Caco-2 (cell line): ENCODE measurements around the gene NCCRP1. TPM values are rescaled to one million over a fixed set of nuclear protein-coding genes. Genes with fewer than 3 reads are reported as not detected.

Experiments
- BruUV-seq: library from RNA; stranded (reverse); fragments of 400-500 nt; replicated peaks from 2 replicates; lab custom pipeline; 2021; lab: Mats Ljungman, UMichigan
- CTCF ChIA-PET: fragments of 300-600 bp; sonication (Branson Sonifier 250); formaldehyde crosslinking; loops from one replicate; lab custom pipeline; 2022; ENCODE audit warnings: antibody characterized with exemption; lab: Charles Lee
- POLR2A ChIA-PET: fragments of 300-600 bp; sonication (Branson Sonifier 250); formaldehyde crosslinking; loops from one replicate; lab custom pipeline; 2022; ENCODE audit warnings: antibody characterized with exemption; lab: Charles Lee
- DNase-seq, 2 experiments: peaks; one replicate each; pipeline versions ENCODE4 v3.0.0 to v3.0.0-alpha.2; 2020 to 2022
- H3K27me3 ChIP-seq: replicated peaks from 2 replicates; pipeline ENCODE4 v1.6.0; 2011; ENCODE audit warnings: low read length; ENCODE audit not compliant: control insufficient read depth, insufficient read depth
- H3K36me3 ChIP-seq: 2 replicates; pipeline ENCODE4 v1.5.1; 2011; ENCODE audit warnings: low read length; ENCODE audit not compliant: control insufficient read depth, insufficient read depth
- H3K4me1 ChIP-seq: fragments of 250-450 bp; sonication (Bioruptor Pico); 2 replicates; pipeline ENCODE4 v1.5.1; 2020; ENCODE audit warnings: mild to moderate bottlenecking
- H3K4me3 ChIP-seq: 2 replicates; pipeline ENCODE4 v1.5.1; 2011; ENCODE audit warnings: low read depth, mild to moderate bottlenecking, control low read depth, low read length
- H3K9me3 ChIP-seq: fragments of 250-450 bp; sonication (Bioruptor Pico); 2 replicates; pipeline ENCODE4 v1.5.1; 2020; ENCODE audit warnings: mild to moderate bottlenecking, moderate library complexity
- H3K27ac Mint-ChIP-seq: one replicate; pipeline ENCODE4 v1.8.0; 2022; ENCODE audit warnings: mixed read lengths; ENCODE audit not compliant: unreplicated experiment
- H3K27me3 Mint-ChIP-seq: one replicate; pipeline ENCODE4 v1.8.0; 2022; ENCODE audit warnings: mixed read lengths; ENCODE audit not compliant: insufficient read depth, unreplicated experiment
- H3K36me3 Mint-ChIP-seq: one replicate; pipeline ENCODE4 v1.8.0; 2022; ENCODE audit warnings: mild to moderate bottlenecking, mixed read lengths; ENCODE audit not compliant: insufficient read depth, unreplicated experiment
- H3K4me1 Mint-ChIP-seq: one replicate; pipeline ENCODE4 v1.8.0; 2022; ENCODE audit warnings: low read depth, mixed read lengths; ENCODE audit not compliant: unreplicated experiment
- H3K4me3 Mint-ChIP-seq: one replicate; pipeline ENCODE4 v1.8.0; 2022; ENCODE audit warnings: mild to moderate bottlenecking, moderate library complexity, mixed read lengths; ENCODE audit not compliant: unreplicated experiment
- H3K9me3 Mint-ChIP-seq: one replicate; pipeline ENCODE4 v1.8.0; 2022; ENCODE audit warnings: mixed read lengths; ENCODE audit not compliant: unreplicated experiment
- CTCF ChIP-seq, 2 experiments: fragments of 200-600 bp in 1 of 2; IDR thresholded peaks; 1 replicate in 1 of 2; 2 replicates in 1 of 2; pipeline versions ENCODE4 v1.5.1 to v1.8.0; 2011 to 2022; ENCODE audit warnings: antibody characterized with exemption in 1 of 2, control low read depth in 1 of 2, inconsistent platforms in 1 of 2, low read depth in 1 of 2, low read length in 1 of 2, mild to moderate bottlenecking in 1 of 2, moderate library complexity in 1 of 2; ENCODE audit not compliant: insufficient read depth in 1 of 2, severe bottlenecking in 1 of 2, unreplicated experiment in 1 of 2
- intact Hi-C: fragments of 100-400 bp; cut with micrococcal nuclease; formaldehyde crosslinking; loops from one replicate; pipeline ENCODE4 v1.10.0; 2022; ENCODE audit not compliant: unreplicated experiment
- total RNA-seq: library from RNA; stranded (reverse); gene quantifications from 2 replicates; pipeline ENCODE4 v1.2.3, GENCODE V29; 2022

NCCRP1 gene
- total RNA-seq, 1 experiment from 2014 or later: 0.39 TPM

GRCh38 chr19:39171479-39172465 is 25.0 kb upstream of the NCCRP1 start:
- ChIA-PET CTCF (no interaction called here), POLR2A (no interaction called here)
- Histone ChIP-seq H3K27me3 (no peaks in the 10 kb centered on the region), H3K9me3 (no peaks in the 10 kb centered on the region), H3K4me1 (peaks cover 13% of the 10 kb centered on the region), H3K36me3 (no peaks in the 10 kb centered on the region; the same call in none of the 2 replicates), H3K4me3 (no peak overlapping the region)
- no TSS peak for BruUV-seq
- no peak for TF ChIP-seq CTCF (IDR thresholded peaks at IDR 0.05; ENCODE audit: insufficient read depth in 1 of 2, low read depth in 1 of 2, low read length in 1 of 2, severe bottlenecking in 1 of 2, unreplicated experiment in 1 of 2)
- no peaks in the 10 kb centered on the region for H3K9me3 Mint-ChIP-seq
- no peak overlapping the region for H3K27ac Mint-ChIP-seq
- intact Hi-C loops: no loop called here
- no peaks in the 10 kb centered on the region for H3K27me3 Mint-ChIP-seq
- DNase-seq: no peak
- peaks cover 6% of the 10 kb centered on the region for H3K4me1 Mint-ChIP-seq
- H3K4me3 Mint-ChIP-seq: no peak overlapping the region
- H3K36me3 Mint-ChIP-seq: peaks cover 50% of the 10 kb centered on the region

DNA sequence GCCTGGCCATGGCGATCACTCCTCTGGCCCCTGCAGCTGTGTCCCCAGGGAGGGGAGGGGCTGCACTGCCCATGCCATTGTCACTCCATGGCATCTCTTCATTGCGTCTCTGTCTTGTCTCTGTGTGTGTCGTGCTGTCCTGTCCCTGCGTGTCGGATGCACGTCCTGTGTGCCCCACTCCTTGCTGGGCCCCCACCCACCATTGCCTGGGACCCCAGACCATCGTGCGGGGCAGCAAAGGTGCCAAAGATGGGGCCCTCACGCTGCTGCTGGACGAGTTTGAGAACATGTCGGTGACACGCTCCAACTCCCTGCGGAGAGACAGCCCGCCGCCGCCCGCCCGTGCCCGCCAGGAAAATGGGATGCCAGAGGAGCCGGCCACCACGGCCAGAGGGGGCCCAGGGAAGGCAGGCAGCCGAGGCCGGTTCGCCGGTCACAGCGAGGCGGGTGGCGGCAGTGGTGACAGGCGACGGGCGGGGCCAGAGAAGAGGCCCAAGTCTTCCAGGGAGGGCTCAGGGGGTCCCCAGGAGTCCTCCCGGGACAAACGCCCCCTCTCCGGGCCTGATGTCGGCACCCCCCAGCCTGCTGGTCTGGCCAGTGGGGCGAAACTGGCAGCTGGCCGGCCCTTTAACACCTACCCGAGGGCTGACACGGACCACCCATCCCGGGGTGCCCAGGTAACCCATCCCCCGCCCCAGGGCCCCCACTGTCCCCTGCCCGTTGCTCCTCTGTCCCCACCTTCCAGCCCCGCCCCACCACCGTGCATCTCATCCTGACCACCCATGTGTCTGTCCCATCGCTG is 23.9 kb upstream of the NCCRP1 start:
- no peak for TF ChIP-seq CTCF (IDR thresholded peaks at IDR 0.05; ENCODE audit: insufficient read depth in 1 of 2, low read depth in 1 of 2, low read length in 1 of 2, severe bottlenecking in 1 of 2, unreplicated experiment in 1 of 2)
- no peak overlapping the region for H3K27ac Mint-ChIP-seq
- peaks cover 50% of the 10 kb centered on the region for H3K36me3 Mint-ChIP-seq

DNA sequence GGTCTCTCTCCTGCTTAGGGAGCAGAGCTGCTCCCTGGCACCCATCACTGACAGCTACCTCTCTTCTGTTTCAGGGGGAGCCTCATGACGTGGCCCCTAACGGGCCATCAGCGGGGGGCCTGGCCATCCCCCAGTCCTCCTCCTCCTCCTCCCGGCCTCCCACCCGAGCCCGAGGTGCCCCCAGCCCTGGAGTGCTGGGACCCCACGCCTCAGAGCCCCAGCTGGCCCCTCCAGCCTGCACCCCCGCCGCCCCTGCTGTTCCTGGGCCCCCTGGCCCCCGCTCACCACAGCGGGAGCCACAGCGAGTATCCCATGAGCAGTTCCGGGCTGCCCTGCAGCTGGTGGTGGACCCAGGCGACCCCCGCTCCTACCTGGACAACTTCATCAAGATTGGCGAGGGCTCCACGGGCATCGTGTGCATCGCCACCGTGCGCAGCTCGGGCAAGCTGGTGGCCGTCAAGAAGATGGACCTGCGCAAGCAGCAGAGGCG is 23.2 kb upstream of the NCCRP1 start:
- no peak overlapping the region for H3K4me3 Mint-ChIP-seq
- peaks cover 54% of the 10 kb centered on the region for H3K36me3 Mint-ChIP-seq
- Histone ChIP-seq H3K9me3 (no peaks in the 10 kb centered on the region), H3K27me3 (no peaks in the 10 kb centered on the region), H3K4me1 (no peaks in the 10 kb centered on the region), H3K4me3 (no peak overlapping the region), H3K36me3 (no peaks in the 10 kb centered on the region; the same call in none of the 2 replicates)
- H3K9me3 Mint-ChIP-seq: no peaks in the 10 kb centered on the region
- ChIA-PET POLR2A (no interaction called here), CTCF (interaction anchor here (0.5 kb wide), 1 partner anchor 64 kb away, joined by 8 read pairs; no protein-coding TSS in a partner anchor)
- no peaks in the 10 kb centered on the region for H3K4me1 Mint-ChIP-seq
- BruUV-seq: no TSS peak
- no peak for DNase-seq
- no peaks in the 10 kb centered on the region for H3K27me3 Mint-ChIP-seq
- intact Hi-C loops: no loop called here
- H3K27ac Mint-ChIP-seq: no peak overlapping the region
- TF ChIP-seq CTCF (IDR thresholded peaks at IDR 0.05; ENCODE audit: insufficient read depth in 1 of 2, low read depth in 1 of 2, low read length in 1 of 2, severe bottlenecking in 1 of 2, unreplicated experiment in 1 of 2): no peak

More for the DNA sequence above, 23.9 kb upstream of the NCCRP1 start:
- ChIA-PET POLR2A (no interaction called here), CTCF (no interaction called here)
- H3K4me3 Mint-ChIP-seq: no peak overlapping the region
- no peak for DNase-seq
- intact Hi-C loops: no loop called here
- no peaks in the 10 kb centered on the region for H3K4me1 Mint-ChIP-seq
- BruUV-seq: TSS peak; percentile 72
- no peaks in the 10 kb centered on the region for H3K9me3 Mint-ChIP-seq
- no peaks in the 10 kb centered on the region for H3K9me3 ChIP-seq
- no peaks in the 10 kb centered on the region; the same call in none of the 2 replicates for H3K36me3 ChIP-seq
- peaks cover 2% of the 10 kb centered on the region for H3K4me1 ChIP-seq
- H3K27me3 Mint-ChIP-seq: no peaks in the 10 kb centered on the region
- H3K4me3 ChIP-seq: no peak overlapping the region
- H3K27me3 ChIP-seq: no peaks in the 10 kb centered on the region
